ENCODE data around the gene NTN5.

NTN5 gene

GRCh38 chr19:48628486-48629296, 44.1 kb downstream of the NTN5 start:
- no peak for DNase-seq

DNA sequence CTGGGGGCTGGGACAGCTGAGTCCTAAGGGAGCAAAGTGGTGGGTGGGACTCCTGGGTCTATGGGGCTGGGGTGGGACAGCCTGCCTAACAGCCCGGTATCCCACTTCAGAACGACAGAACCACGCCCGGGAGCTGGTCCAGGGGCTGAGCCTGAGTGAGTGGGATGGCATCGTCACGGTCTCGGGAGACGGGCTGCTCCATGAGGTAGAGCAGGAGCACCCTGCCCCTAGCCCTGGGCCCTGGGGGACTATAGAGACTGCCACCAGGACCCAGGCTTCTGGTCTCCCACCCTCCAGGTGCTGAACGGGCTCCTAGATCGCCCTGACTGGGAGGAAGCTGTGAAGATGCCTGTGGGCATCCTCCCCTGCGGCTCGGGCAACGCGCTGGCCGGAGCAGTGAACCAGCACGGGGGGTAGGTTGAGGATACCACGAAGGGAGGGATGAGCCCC, 44.9 kb downstream of the NTN5 start:
- DNase-seq: no peak

DNA sequence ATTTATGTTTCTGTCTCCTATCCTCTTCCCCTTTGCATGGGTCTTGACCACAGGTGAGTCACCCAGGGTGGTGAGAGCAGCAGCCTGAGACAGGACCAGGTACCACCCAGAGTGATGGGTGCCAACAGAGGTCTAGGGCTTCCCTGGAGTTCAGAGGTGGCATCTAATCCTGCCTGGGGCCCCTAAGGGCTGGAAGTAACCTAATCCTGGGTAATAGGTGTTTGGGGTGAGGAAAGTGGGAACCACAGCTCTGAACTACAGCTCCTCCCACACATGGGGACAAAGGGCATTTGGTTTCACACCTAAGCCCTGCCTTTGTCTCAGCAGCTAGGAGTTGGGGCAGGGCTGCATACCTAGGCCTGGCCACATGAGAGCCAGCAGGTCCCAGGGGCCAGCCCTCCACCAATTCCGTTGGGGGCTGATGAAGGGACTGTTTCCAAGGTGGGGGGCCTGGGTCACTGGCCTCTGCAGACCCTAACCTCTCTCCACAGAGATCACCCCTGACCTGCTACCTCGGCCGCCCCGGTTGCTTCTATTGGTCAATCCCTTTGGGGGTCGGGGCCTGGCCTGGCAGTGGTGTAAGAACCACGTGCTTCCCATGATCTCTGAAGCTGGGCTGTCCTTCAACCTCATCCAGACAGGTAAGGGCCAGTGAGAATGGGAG, 45.5 kb downstream of the NTN5 start:
- DNase-seq: no peak

DNA sequence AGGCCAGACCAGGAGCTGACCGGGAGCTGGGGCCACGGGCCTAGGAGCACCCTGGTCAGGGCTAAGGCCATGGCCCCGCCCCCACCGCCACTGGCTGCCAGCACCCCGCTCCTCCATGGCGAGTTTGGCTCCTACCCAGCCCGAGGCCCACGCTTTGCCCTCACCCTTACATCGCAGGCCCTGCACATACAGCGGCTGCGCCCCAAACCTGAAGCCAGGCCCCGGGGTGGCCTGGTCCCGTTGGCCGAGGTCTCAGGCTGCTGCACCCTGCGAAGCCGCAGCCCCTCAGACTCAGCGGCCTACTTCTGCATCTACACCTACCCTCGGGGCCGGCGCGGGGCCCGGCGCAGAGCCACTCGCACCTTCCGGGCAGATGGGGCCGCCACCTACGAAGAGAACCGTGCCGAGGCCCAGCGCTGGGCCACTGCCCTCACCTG, 46.9 kb downstream of the NTN5 start:
- no peak for DNase-seq

DNA sequence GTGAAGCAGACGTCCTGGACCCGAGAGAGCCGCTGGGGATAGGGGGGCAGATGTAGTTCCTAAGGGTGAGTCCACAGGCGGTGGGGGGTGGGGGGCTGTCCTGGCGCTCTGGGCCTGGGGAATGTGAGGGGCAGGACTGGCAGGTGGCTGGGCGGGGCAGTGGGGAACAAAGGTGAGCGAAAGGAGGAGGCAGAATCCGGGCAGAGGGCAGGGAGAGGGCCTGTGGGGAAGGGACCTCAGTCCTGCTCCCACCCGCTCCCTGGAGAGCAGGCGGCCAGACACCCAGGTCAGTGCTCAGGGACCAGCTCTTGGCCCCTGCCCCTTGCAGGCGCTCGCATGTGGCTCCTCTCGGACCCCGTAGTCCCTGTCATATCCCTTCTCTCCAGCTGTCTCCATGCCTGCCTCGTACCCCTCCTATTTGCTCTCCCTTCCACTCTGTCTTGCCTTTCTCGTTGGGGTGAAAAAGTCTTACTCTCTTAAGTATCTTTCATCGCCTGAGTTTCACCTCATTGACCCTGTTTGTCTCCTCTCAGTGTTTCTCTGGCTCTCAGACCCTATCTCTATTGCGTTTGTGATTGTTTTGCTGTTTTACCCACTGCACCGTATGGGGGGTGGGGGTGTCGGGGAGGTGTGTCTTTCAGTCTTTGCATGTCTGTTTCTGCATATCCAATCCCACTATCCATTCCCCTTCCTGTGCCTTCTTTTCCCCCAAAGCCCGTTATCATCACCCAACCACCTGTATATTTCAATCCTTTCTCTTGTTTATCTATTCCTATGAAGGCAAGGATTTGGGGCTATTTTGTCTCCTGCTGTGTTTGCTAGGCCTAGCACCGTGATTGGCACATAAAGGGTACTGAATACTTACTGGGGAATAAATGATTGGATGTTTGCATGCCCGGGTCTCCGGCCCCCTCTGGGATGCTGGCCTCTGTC, 47.8 kb downstream of the NTN5 start:
- DNase-seq: no peak

- DNase-seq: no peak
Observed at GRCh38 chr19:48624067-48624594, 48.7 kb downstream of the NTN5 start.

DNA sequence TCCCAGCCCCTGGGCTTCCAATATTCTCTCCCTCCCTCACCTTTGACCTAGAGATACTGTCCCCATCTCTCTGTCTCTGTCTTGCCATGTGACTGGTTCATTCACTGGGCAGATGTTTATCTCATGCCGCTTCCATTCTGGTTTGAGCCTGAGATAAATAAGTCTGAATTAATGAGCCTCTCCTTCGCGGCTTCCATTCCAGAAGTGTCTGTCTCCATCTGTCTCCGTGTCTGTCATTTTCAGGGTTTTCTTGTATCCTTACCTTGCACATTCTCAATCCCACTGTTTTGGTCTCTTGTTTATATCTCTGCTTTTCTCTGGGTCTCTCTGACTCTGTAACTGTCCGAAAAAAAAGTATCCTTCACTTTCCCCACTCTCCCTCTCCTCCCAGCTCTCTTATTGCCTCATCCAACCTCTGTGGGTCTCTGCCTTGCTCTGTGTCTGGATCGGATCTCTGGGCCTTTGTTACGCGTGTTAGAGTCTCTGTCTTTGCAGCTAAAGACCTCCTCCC, 49.2 kb downstream of the NTN5 start:
- DNase-seq: no peak

- DNase-seq: no peak
Observed at GRCh38 chr19:48619692-48620585, 52.9 kb downstream of the NTN5 start.

- peak; percentile 98 for DNase-seq
Observed at GRCh38 chr19:48618916-48619691, 53.7 kb downstream of the NTN5 start, which contains the start of the genes RPL18 and SPHK2. RPL18 (minus strand) TSS chr19:48619178; CDS start chr19:48619143, 35 bp downstream. SPHK2 (plus strand) TSS chr19:48619506; CDS start chr19:48620515, 1,009 bp downstream.

DNA sequence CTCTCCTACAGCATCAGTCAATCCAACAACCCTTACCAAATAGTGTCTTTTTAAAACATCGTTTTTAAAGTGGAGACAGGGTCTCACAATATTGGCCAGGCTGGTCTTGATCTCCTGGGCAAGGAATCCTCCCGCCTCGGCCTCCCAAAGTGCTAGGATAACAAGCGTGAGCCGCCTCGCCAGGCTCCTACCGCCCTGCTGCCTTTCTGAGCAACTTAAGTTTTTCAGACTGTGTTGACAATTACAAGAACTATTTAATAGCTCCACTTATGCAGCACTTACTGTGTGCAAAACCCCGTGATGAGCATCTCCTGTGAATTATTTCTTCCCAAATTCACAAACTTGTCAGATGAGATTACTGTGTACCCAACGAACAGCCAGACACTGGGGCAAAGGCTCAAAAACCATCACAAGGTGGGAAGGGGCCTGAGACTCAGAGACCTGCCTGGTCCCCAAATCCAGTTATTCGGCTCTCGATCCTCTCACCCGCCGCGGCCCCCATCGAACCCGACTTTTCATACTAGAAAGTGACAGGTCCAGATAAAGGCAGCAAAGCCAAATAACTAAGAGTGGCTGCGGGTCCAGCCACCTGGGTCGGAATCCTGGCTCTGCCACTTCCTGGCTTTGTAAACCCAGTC, 54.4 kb downstream of the NTN5 start:
- no peak for DNase-seq

DNA sequence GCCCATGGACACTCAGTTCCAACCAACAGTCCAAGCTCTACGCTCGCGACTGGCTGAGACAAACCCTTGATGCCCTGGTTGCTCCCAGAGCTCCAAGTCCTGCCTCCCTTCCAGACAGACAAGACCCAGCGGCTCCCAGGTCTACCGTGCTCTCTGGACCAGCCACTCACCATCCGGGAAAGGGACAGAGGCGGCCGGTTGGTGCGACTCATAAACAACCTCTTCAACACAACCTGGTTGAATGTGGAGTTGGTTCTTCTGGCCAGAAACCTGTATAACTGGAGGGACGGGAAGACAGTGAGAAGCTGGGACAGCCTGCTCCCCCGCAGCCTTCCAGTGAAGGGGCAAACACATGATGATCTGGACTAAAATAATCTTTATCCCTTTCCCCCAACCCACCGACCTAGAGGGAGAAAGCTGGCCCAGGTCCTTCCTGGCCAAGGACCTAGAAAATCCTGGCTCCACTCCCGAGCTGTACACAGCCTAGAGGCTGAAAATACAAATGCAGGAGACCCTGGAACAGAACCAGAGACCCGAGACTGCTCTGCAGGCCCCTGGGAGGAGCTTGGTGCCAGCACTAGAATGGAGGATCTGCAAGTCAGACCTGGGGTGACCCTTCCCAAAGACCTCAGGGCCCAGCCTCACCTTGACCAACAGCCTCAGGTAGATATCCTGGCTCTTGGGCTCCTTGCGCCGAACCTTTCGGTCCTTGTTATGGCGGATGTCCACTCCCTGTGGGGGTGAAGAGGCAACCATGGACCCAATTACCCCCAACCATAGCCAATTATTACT, 55.5 kb downstream of the NTN5 start:
- no peak for DNase-seq

DNA sequence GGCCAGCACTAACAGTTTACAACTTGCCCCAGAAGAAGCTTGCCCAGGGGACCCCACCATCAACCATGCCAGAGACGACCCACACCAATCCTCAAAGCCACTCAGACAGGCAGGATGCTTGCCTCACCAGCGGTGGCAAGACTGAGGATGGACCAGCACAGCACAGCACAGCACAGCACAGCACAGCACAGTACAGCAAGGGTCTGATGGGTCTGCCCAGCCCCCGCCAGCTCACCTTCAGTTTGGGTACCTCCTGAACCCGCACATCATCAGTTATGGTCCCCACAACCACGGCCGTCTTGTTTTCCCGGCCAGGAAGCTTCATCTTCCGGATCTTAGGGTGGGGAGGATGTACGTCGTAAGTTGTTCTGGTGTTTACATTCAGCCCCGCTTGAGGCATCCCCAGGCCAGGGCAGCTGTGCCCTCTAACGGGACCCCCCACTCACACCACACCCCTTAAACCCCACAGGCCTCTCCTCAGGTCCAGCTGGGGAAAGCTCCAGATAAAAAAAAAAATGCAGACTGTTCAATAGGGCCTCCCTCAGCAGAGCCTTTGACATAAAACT, 56.2 kb downstream of the NTN5 start:
- DNase-seq: no peak

DNA sequence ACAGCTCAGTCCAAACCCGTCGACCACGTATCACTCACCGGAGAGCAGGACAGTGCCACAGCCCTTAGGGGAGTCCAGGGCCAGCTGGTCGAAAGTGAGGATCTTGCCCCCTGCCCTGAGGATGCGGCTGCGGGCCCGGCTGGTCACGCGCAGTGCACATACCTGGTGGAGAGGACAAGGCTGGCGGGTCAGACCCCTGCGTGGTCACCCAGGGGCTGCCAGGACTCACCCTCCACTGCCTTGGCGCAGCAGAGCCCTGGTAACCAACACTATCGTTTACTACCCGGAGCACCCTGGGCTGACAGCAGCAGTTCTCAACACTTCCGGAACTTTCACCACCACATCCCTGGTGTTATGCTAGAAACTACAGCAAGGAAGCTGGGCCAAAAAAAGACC, 56.8 kb downstream of the NTN5 start:
- DNase-seq: no peak

DNA sequence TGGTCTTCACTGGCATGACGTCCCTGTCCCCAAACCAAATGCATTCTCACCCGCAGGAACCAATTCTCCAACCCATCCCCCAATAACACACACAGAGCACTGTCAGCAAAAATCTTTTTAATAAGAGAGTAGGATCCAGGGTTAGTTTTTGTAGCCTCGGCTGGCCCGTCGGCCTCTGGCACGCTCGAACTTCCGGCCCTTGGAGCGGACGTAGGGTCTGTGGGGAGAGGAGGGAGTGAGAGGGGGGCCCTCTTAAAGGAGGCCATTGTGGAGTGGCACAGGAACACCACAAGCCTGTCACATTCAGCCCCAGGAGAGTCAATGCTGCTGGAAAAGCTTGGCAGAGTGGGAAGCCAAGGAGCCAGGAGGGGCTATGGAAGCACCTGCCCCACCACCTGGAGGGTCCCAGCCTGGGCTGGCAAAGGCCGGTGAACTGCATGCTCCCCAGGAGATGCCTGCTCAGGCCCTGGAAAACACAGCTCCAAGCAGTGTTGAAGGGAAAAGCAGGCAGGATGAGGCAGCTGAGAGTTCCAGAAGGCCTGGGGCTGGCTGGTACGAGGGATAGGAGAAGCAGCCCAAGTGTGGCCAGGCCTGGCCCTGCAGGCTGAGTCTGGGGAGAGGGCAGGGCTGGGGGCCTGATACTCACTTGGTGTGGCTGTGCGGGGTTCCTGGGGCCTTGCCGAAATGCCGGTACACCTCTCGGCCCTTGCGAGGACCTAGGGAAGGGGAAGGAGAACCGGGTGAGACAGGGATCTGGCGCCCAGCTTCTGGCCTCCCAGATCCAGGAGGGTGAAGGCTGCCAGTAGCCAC, 57.4 kb downstream of the NTN5 start:
- DNase-seq: no peak

- no peak for DNase-seq
Observed at GRCh38 chr19:48614436-48615230, 58.2 kb downstream of the NTN5 start, which contains the start of gene FAM83E. FAM83E (minus strand) TSS chr19:48615076; CDS start chr19:48613372, 1,704 bp downstream.

GRCh38 chr19:48613852-48614435, 58.9 kb downstream of the NTN5 start:
- no peak for DNase-seq
